ENCODE measurements around the gene URAD.

Gene URAD

GRCh38 chr13:27929868-27930267 lies 58.6 kb downstream of the URAD start:
- Histone ChIP-seq H4K20me1 (ENCODE audit: insufficient read depth, low read length) (no peaks in the 10 kb centered on the region), H3K9ac (ENCODE audit: low read length) (no peak overlapping the region), H3K27ac (ENCODE audit: low read length) (no peak overlapping the region), H3K4me2 (ENCODE audit: low read length) (no peak overlapping the region), H3K79me2 (ENCODE audit: low read length) (no peaks in the 10 kb centered on the region), H3K27me3 (ENCODE audit: low read depth, low read length) (no peaks in the 10 kb centered on the region; the same call in 1 of the 2 replicates), H2AFZ (ENCODE audit: low read depth, low read length) (no peak overlapping the region), H3K4me1 (ENCODE audit: low read length) (peaks cover 5% of the 10 kb centered on the region), H3K9me3 (ENCODE audit: insufficient read depth, low read length) (no peaks in the 10 kb centered on the region), H3K36me3 (replicated peaks; ENCODE audit: low read depth, low read length) (no peaks in the 10 kb centered on the region), H3K4me3 (ENCODE audit: low read length) (no peak overlapping the region)
- TF ChIP-seq CTCF (IDR thresholded peaks at IDR 0.05; ENCODE audit: low read depth, low read length) = no peak
- no peak for TF ChIP-seq EZH2phosphoT487 (IDR thresholded peaks at IDR 0.05; ENCODE audit: low read depth)

- Histone ChIP-seq H3K79me2 (ENCODE audit: low read length) (no peaks in the 10 kb centered on the region), H3K27me3 (ENCODE audit: low read depth, low read length) (no peaks in the 10 kb centered on the region; the same call in 1 of the 2 replicates), H3K4me2 (ENCODE audit: low read length) (no peak overlapping the region), H2AFZ (ENCODE audit: low read depth, low read length) (no peak overlapping the region), H3K27ac (ENCODE audit: low read length) (no peak overlapping the region), H4K20me1 (ENCODE audit: insufficient read depth, low read length) (no peaks in the 10 kb centered on the region), H3K36me3 (replicated peaks; ENCODE audit: low read depth, low read length) (no peaks in the 10 kb centered on the region), H3K9me3 (ENCODE audit: insufficient read depth, low read length) (no peaks in the 10 kb centered on the region), H3K4me1 (ENCODE audit: low read length) (peaks cover 5% of the 10 kb centered on the region), H3K4me3 (ENCODE audit: low read length) (no peak overlapping the region), H3K9ac (ENCODE audit: low read length) (no peak overlapping the region)
- TF ChIP-seq EZH2phosphoT487 (IDR thresholded peaks at IDR 0.05; ENCODE audit: low read depth) (no peak), CTCF (IDR thresholded peaks at IDR 0.05; ENCODE audit: low read depth, low read length) (no peak)
These were observed 59.4 kb downstream of the URAD start for GRCh38 chr13:27928805-27929753.

GRCh38 chr13:27928353-27928804 lies 60.1 kb downstream of the URAD start:
- no peak overlapping the region for H3K27ac ChIP-seq (ENCODE audit: low read length)
- no peaks in the 10 kb centered on the region for H4K20me1 ChIP-seq (ENCODE audit: insufficient read depth, low read length)
- H3K9me3 ChIP-seq (ENCODE audit: insufficient read depth, low read length) = no peaks in the 10 kb centered on the region
- no peak overlapping the region for H2AFZ ChIP-seq (ENCODE audit: low read depth, low read length)
- H3K79me2 ChIP-seq (ENCODE audit: low read length) = no peaks in the 10 kb centered on the region
- H3K36me3 ChIP-seq (replicated peaks; ENCODE audit: low read depth, low read length) = no peaks in the 10 kb centered on the region
- H3K4me1 ChIP-seq (ENCODE audit: low read length) = peaks cover 5% of the 10 kb centered on the region
- no peaks in the 10 kb centered on the region; the same call in 1 of the 2 replicates for H3K27me3 ChIP-seq (ENCODE audit: low read depth, low read length)
- H3K4me3 ChIP-seq (ENCODE audit: low read length) = no peak overlapping the region
- H3K4me2 ChIP-seq (ENCODE audit: low read length) = no peak overlapping the region
- TF ChIP-seq CTCF (IDR thresholded peaks at IDR 0.05; ENCODE audit: low read depth, low read length) (no peak), EZH2phosphoT487 (IDR thresholded peaks at IDR 0.05; ENCODE audit: low read depth) (no peak)
- no peak overlapping the region for H3K9ac ChIP-seq (ENCODE audit: low read length)
